ENCODE measurements around the gene FADD.
"Not testable (repeated sequence)": the region's sequence is repeated elsewhere in the genome, so short reads cannot be mapped to it uniquely, and the experiment has no call there.

Gene FADD

DNA sequence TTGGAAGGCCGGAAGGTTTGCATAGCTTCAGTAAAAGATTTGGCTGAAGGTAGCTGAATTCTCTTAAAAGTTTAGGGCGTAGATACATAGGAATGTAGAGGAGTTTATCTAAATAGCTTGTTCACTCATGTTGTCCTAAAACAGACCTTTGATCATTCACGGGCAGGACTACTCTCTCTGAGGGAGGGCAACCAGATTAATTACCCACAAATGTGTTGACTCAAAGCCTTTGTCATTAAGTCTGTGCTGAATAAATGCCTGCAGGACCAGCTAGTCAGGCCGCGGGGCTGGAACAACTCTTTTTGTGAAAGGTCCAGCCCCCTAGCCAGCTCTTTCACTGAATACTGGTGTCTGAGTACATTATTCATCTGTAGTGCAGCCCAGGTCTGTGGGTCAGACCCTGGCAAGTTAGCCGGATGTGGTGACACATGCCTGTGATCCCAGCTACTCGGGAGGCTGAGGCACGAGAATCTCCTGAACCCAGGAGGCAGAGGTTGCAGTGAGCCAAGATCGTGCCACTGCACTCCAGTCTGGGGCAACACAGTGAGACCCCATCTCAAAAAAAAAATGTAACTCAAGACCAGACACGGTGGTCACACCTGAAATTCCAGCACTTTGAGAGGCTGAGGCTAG, 2.8 kb upstream of the FADD start:
- DNase-seq (ENCODE audit: insufficient read length, low spot score) (no peak), FAIRE-seq (no peak)
- TF ChIP-seq, protein P1, sequence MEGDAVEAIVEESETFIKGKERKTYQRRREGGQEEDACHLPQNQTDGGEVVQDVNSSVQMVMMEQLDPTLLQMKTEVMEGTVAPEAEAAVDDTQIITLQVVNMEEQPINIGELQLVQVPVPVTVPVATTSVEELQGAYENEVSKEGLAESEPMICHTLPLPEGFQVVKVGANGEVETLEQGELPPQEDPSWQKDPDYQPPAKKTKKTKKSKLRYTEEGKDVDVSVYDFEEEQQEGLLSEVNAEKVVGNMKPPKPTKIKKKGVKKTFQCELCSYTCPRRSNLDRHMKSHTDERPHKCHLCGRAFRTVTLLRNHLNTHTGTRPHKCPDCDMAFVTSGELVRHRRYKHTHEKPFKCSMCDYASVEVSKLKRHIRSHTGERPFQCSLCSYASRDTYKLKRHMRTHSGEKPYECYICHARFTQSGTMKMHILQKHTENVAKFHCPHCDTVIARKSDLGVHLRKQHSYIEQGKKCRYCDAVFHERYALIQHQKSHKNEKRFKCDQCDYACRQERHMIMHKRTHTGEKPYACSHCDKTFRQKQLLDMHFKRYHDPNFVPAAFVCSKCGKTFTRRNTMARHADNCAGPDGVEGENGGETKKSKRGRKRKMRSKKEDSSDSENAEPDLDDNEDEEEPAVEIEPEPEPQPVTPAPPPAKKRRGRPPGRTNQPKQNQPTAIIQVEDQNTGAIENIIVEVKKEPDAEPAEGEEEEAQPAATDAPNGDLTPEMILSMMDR (IDR thresholded peaks at IDR 0.05; ENCODE audit: insufficient read depth, missing control alignments): no peak

DNA sequence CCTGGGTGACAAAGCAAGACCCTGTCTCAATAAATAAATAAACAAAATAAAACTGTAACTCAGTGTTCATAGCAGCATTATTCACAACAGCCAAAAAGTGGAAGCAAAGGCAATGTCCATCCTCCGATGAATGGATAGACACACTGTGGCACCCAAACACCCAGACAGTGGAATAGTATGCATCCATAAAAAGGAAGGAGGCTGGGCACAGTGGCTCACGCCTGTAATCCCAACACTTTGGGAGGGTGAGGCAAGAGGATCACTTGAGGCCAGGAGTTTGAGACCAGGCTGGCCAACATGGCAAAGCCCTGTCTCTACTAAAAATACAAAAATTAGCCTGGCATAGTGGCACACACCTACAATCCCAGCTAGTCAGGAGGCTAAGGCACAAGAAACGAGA, 2.0 kb upstream of the FADD start:
- FAIRE-seq: not testable (repeated sequence)

DNA sequence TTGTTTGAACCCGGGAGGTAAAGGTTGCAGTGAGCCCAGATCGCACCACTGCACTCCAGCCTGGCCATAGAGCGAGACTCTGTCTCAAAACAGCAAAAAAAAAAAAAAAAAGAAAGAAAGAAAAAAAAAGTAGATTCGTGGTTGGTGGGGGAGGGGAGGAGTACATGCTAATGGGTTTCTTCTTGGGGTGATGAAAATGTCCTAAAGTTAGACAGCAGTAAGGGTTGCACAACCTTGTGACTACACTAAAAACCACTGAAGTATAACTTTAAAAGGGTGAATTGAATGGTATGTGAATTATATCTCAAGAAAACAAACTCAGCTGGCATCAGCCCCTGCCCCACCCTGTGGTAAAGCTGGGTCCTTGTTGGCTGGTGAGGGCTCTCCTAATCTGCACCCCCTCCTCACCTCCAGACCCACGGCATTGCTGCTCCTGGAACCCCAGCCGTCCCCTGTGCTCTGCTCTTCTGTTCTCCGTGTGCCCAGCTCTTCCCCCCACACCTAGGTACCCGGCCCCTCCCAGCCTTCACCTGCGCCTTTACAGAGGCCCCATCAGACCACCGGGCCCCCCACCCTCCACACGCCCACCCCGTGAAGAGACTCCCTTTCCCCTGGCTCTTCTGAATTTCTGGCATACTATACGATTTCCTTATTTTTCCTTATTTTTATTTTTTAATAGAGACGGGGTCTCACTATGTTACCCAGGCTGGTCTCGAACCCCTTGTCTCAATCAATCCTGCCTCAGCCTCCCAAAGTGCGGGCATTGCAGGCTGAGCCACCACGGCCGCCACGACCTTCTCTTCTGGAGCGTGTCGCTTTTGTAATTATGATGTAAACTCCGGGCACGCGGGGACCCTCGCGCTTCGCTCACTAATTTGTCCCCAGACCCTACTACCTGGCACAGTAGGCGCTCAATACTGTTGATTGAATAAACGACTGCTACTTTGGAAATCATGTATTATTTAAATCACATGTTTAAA, 924 bp upstream of the FADD start:
- TF ChIP-seq, protein P1 (IDR thresholded peaks at IDR 0.05; ENCODE audit: insufficient read depth, missing control alignments): no peak
- FAIRE-seq (no peak), DNase-seq (ENCODE audit: insufficient read length, low spot score) (no peak)

More for the DNA sequence above, 2.0 kb upstream of the FADD start:
- not testable (repeated sequence) for DNase-seq (ENCODE audit: insufficient read length, low spot score)

DNA sequence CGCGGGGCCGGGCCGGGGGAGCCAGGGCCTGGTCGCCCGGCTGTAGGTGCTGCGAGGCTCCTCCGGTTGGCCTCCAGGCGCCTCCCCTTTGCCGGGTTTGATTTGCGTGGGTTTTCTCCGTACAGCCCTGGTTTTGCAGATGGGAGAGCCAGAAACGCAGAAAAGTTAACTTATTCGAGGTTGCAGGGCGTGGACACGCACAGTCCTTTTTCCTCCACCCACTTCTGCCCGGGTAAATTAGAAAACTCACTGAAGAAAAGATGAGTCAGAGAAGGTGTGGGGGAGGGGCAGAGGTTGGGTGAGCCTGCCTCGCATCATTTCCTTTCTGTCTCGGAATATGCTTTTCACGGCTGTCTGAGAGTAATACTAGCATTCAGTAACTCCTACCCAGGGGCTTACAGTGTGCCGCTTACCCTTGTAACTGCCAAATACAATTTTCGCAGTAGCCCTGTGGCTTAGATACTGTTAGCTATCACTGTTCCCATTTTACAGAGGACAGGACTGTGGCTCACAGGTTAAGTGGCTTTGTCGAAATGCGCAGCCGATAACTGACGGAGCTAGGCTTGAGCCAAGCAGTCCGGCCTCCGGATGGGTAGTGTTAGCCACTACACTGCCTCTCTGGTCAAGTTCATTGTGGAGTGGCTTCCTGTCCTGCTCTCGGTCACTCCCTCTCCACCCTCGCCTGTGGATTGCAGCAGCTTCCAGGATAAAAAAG, 812 bp downstream of the FADD start:
- DNase-seq (ENCODE audit: insufficient read length, low spot score): no peak
- no peak for FAIRE-seq
- TF ChIP-seq, protein P1 (IDR thresholded peaks at IDR 0.05; ENCODE audit: insufficient read depth, missing control alignments): no peak

DNA sequence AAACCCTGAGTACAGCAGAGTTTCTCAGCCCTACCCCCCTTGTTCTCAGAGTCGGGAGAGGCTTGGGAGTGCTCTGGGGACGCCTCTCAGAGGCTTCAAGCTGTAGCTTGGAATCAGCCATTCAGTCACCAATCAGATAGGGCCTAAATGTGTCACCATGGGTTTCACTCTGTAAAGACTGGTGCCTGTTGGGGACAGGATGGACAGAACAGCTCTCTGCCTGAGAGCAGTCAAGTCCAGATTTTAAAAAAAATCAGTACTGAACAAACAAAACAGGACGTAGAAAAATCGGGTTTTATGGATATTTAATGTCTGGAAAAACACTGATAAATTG, 1.3 kb downstream of the FADD start:
- FAIRE-seq (no peak), DNase-seq (ENCODE audit: insufficient read length, low spot score) (no peak)
- TF ChIP-seq, protein P1 (IDR thresholded peaks at IDR 0.05; ENCODE audit: insufficient read depth, missing control alignments): no peak

DNA sequence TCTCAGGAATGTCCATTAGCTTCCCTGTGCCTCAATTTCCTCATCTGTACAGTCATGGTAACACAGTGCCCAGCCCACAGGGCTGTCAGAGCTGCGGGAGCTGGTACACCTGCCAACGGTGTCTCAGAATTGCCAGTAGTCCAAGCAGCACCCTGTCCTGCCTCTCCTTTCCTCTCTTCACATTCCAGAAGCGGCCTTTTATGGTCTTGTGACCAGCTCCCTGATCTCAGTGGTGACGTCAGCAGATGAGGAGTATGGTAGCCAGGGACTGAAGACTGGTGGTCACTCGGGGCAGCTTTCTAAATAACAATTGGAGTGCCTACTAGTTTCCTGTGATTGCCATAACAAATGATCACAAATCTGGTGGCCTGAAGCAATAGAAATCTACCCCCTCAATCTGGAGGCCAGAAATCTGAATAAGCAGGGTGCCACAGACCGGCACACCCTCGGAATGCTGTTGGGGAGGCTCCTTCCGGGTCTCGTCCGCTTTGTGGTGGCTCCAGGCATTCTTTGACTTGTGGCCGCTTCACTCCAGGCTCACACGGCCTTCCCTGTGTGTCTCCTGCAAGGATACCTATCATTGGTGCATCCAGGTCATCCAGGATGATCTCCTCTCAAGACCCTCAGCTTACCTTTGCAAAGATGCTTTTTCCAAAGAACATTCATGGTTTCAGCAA, 2.1 kb downstream of the FADD start:
- FAIRE-seq: no peak
- DNase-seq (ENCODE audit: insufficient read length, low spot score): no peak

More for the DNA sequence above, 2.1 kb downstream of the FADD start:
- TF ChIP-seq, protein P1 (IDR thresholded peaks at IDR 0.05; ENCODE audit: insufficient read depth, missing control alignments): no peak

Measured in D721Med (cell line).